ENCODE data around the gene UPK1B. TPM values are rescaled to one million over a fixed set of nuclear protein-coding genes. Genes with fewer than 3 reads are reported as not detected.

The UPK1B gene
- total and polyA plus RNA-seq, 4 donors, result 0.08 to 0.23 (median 0.14) TPM

DNA sequence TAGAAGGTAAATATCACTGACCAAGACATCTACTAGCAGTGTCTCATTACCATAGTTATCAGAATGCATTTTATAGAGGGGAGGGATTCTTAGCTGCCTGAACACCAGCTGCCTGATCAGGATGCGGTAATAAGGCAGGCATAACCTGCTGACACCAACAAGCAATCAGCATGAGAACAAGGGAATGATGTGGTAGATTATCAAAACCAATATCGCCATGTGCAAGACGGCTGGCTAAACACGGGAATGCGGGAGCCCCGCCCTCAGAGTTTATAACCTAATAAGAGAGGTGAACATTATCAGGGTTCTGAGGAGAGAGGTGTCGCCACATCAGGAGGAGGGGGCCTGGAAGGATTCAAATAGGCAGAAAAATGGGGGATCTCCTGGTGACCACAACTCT lies 46.8 kb downstream of the UPK1B start:
- H3K27ac ChIP-seq (ENCODE audit: low read depth in 1 of 2, low read length in 2 of 2), result no peak overlapping the region
- no peaks in the 10 kb centered on the region for H3K9me3 ChIP-seq (ENCODE audit: control insufficient read depth in 4 of 4, low read length in 3 of 4)
- H3K36me3 ChIP-seq (ENCODE audit: control insufficient read depth in 4 of 4, insufficient read depth in 3 of 4, low read depth in 1 of 4, low read length in 3 of 4), result peaks cover 9 to 60% (median 46%) of the 10 kb centered on the region in 4 donors
- H3K27me3 ChIP-seq (ENCODE audit: control insufficient read depth in 4 of 4, insufficient read depth in 4 of 4, low read length in 3 of 4), result no peaks in the 10 kb centered on the region
- H3K9ac ChIP-seq (ENCODE audit: low read depth in 1 of 2, low read length in 2 of 2), result no peak overlapping the region
- WGBS, result 87% methylated on average over 7 of the region's 7 CpGs
- H3K4me1 ChIP-seq (ENCODE audit: control insufficient read depth in 4 of 4, insufficient read depth in 4 of 4, low read length in 3 of 4), result peaks cover 0 to 8% (median 1%) of the 10 kb centered on the region in 4 donors
- H3K4me3 ChIP-seq (ENCODE audit: low read depth in 1 of 3, low read length in 3 of 3), result no peak overlapping the region
- TF ChIP-seq, protein P1, sequence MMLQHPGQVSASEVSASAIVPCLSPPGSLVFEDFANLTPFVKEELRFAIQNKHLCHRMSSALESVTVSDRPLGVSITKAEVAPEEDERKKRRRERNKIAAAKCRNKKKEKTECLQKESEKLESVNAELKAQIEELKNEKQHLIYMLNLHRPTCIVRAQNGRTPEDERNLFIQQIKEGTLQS (IDR thresholded peaks at IDR 0.05), result no peak
- TF ChIP-seq NR2F2 (IDR thresholded peaks at IDR 0.05) (no peak), RXRA (IDR thresholded peaks at IDR 0.05) (no peak), JUND (IDR thresholded peaks at IDR 0.05) (no peak)
- no peak for DNase-seq (ENCODE audit: low spot score)

DNA sequence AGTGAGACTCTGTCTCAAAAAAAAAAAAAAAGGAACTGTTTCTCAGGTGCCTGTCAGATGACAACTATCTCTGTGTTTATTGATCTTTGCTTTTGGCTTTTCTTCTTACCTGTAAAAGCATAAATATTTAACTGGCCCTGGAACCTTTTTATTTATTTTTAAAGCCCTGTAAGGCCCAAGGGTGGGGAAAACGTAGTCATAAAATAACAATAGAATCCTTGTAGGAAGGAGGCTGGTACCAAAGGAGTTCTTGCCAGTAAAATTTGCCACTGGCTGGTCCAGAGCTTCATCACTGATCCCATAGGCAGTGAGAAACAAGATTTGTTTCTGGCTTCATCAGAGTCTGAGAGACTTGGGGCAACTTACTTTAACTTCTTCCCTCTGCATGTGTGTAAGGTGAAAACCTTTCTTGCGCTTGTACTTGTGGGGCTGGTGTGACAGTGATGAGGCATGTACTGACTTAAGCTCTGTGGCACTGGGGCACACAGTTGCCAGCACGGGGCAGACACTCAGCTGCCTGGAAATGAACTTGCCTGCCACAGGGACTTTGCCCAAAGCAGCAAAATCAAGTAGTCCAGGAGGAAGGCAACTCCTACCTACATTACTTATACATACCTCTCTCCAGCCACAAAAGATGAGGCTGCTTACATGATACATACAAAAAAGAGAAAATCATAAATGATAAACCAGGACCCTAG lies 47.7 kb downstream of the UPK1B start:
- Histone ChIP-seq H3K4me3 (ENCODE audit: low read depth in 1 of 3, low read length in 3 of 3) (no peak overlapping the region), H3K36me3 (ENCODE audit: control insufficient read depth in 4 of 4, insufficient read depth in 3 of 4, low read depth in 1 of 4, low read length in 3 of 4) (peaks cover 9 to 57% (median 41%) of the 10 kb centered on the region in 4 donors), H3K9me3 (ENCODE audit: control insufficient read depth in 4 of 4, low read length in 3 of 4) (no peaks in the 10 kb centered on the region), H3K9ac (ENCODE audit: low read depth in 1 of 2, low read length in 2 of 2) (no peak overlapping the region), H3K4me1 (ENCODE audit: control insufficient read depth in 4 of 4, insufficient read depth in 4 of 4, low read length in 3 of 4) (peaks cover 0 to 8% (median 1%) of the 10 kb centered on the region in 4 donors), H3K27me3 (ENCODE audit: control insufficient read depth in 4 of 4, insufficient read depth in 4 of 4, low read length in 3 of 4) (no peaks in the 10 kb centered on the region), H3K27ac (ENCODE audit: low read depth in 1 of 2, low read length in 2 of 2) (no peak overlapping the region)
- WGBS, result 47% methylated on average over 3 of the region's 3 CpGs
- TF ChIP-seq, protein P2, sequence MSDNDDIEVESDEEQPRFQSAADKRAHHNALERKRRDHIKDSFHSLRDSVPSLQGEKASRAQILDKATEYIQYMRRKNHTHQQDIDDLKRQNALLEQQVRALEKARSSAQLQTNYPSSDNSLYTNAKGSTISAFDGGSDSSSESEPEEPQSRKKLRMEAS (IDR thresholded peaks at IDR 0.05), result no peak
- TF ChIP-seq SP1 (IDR thresholded peaks at IDR 0.05) (no peak), GABPA (IDR thresholded peaks at IDR 0.05 in 1 of 2, conservative IDR thresholded peaks at IDR 0.05 in 1 of 2) (no peak)
- TF ChIP-seq, protein P3, sequence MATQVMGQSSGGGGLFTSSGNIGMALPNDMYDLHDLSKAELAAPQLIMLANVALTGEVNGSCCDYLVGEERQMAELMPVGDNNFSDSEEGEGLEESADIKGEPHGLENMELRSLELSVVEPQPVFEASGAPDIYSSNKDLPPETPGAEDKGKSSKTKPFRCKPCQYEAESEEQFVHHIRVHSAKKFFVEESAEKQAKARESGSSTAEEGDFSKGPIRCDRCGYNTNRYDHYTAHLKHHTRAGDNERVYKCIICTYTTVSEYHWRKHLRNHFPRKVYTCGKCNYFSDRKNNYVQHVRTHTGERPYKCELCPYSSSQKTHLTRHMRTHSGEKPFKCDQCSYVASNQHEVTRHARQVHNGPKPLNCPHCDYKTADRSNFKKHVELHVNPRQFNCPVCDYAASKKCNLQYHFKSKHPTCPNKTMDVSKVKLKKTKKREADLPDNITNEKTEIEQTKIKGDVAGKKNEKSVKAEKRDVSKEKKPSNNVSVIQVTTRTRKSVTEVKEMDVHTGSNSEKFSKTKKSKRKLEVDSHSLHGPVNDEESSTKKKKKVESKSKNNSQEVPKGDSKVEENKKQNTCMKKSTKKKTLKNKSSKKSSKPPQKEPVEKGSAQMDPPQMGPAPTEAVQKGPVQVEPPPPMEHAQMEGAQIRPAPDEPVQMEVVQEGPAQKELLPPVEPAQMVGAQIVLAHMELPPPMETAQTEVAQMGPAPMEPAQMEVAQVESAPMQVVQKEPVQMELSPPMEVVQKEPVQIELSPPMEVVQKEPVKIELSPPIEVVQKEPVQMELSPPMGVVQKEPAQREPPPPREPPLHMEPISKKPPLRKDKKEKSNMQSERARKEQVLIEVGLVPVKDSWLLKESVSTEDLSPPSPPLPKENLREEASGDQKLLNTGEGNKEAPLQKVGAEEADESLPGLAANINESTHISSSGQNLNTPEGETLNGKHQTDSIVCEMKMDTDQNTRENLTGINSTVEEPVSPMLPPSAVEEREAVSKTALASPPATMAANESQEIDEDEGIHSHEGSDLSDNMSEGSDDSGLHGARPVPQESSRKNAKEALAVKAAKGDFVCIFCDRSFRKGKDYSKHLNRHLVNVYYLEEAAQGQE (IDR thresholded peaks at IDR 0.05), result no peak
- no peak for DNase-seq (ENCODE audit: low spot score)

DNA sequence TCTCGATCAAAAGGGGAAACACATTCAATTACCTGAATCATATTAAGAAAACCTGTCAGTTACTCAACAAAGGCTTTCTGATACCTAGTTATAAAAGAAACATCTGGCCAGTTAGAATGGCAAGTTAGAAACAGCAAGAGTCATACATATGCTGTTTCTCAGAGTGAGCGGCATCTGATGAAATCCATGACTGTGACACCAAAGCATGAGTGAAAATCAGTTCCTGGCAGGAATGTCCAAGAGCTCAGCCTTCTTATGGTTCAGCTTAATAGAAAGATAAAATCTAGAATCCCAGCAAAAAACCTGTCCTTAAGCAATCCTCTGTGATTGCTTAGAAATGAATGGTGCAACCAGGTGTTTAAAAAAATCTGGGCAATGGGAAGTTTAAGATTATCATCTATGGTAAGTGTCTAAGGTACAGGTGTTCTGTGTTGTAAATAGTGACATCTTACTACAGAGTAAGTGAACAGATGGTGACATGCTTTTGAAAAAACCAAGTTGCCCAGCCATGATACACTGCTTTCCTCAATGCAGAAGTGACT lies 48.5 kb downstream of the UPK1B start:
- Histone ChIP-seq H3K27me3 (ENCODE audit: control insufficient read depth in 4 of 4, insufficient read depth in 4 of 4, low read length in 3 of 4) (no peaks in the 10 kb centered on the region), H3K4me1 (ENCODE audit: control insufficient read depth in 4 of 4, insufficient read depth in 4 of 4, low read length in 3 of 4) (peaks cover 0 to 8% (median 1%) of the 10 kb centered on the region in 4 donors), H3K4me3 (ENCODE audit: low read depth in 1 of 3, low read length in 3 of 3) (no peak overlapping the region), H3K9me3 (ENCODE audit: control insufficient read depth in 4 of 4, low read length in 3 of 4) (no peaks in the 10 kb centered on the region), H3K9ac (ENCODE audit: low read depth in 1 of 2, low read length in 2 of 2) (no peak overlapping the region), H3K27ac (ENCODE audit: low read depth in 1 of 2, low read length in 2 of 2) (no peak overlapping the region), H3K36me3 (ENCODE audit: control insufficient read depth in 4 of 4, insufficient read depth in 3 of 4, low read depth in 1 of 4, low read length in 3 of 4) (peaks cover 9 to 56% (median 43%) of the 10 kb centered on the region in 4 donors)
- 96% methylated on average over 2 of the region's 2 CpGs for WGBS
- TF ChIP-seq RAD21 (IDR thresholded peaks at IDR 0.05) (no peak), GABPA (IDR thresholded peaks at IDR 0.05 in 1 of 2, conservative IDR thresholded peaks at IDR 0.05 in 1 of 2) (no peak), FOXA2 (IDR thresholded peaks at IDR 0.05) (no peak), RXRA (IDR thresholded peaks at IDR 0.05) (no peak), JUND (IDR thresholded peaks at IDR 0.05) (no peak), TAF1 (conservative IDR thresholded peaks at IDR 0.05) (no peak), YY1 (IDR thresholded peaks at IDR 0.05) (no peak), SP1 (IDR thresholded peaks at IDR 0.05) (no peak)
- TF ChIP-seq, protein P4, sequence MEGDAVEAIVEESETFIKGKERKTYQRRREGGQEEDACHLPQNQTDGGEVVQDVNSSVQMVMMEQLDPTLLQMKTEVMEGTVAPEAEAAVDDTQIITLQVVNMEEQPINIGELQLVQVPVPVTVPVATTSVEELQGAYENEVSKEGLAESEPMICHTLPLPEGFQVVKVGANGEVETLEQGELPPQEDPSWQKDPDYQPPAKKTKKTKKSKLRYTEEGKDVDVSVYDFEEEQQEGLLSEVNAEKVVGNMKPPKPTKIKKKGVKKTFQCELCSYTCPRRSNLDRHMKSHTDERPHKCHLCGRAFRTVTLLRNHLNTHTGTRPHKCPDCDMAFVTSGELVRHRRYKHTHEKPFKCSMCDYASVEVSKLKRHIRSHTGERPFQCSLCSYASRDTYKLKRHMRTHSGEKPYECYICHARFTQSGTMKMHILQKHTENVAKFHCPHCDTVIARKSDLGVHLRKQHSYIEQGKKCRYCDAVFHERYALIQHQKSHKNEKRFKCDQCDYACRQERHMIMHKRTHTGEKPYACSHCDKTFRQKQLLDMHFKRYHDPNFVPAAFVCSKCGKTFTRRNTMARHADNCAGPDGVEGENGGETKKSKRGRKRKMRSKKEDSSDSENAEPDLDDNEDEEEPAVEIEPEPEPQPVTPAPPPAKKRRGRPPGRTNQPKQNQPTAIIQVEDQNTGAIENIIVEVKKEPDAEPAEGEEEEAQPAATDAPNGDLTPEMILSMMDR (IDR thresholded peaks at IDR 0.05; ENCODE audit: low read depth, low read length, missing input control), result no peak
- TF ChIP-seq, protein P2 (IDR thresholded peaks at IDR 0.05), result no peak
- TF ChIP-seq, protein P1 (IDR thresholded peaks at IDR 0.05), result no peak
- no peak for DNase-seq (ENCODE audit: low spot score)
